Effector memory CD4-positive, alpha-beta T cell (primary cell): ENCODE results near the gene MAU2.
A peak's percentile ranks its signal among the peaks of the same experiment; 100 is the strongest.

Experiments used
- DNase-seq, 3 donors: peaks; one replicate each; pipeline ENCODE4 v3.0.0-alpha.2; 2020
- H3K27ac ChIP-seq: 2 replicates; pipeline ENCODE4 v1.7.0; 2013; ENCODE audit warnings: mild to moderate bottlenecking, low read length, moderate library complexity; ENCODE audit not compliant: insufficient read depth, poor library complexity, severe bottlenecking
- H3K27me3 ChIP-seq: replicated peaks from 2 replicates; pipeline ENCODE4 v1.7.0; 2013; ENCODE audit warnings: mild to moderate bottlenecking, low read length; ENCODE audit not compliant: insufficient read depth, control insufficient read depth, poor library complexity, severe bottlenecking
- H3K36me3 ChIP-seq: 2 replicates; pipeline ENCODE4 v1.7.0; 2013; ENCODE audit warnings: mild to moderate bottlenecking, low read length, moderate library complexity; ENCODE audit not compliant: control insufficient read depth, insufficient read depth
- H3K4me1 ChIP-seq: 2 replicates; pipeline ENCODE4 v1.7.0; 2013; ENCODE audit warnings: low read length, mild to moderate bottlenecking; ENCODE audit not compliant: control insufficient read depth, insufficient read depth, poor library complexity, severe bottlenecking
- H3K4me3 ChIP-seq: 2 replicates; pipeline ENCODE4 v1.7.0; 2013; ENCODE audit warnings: low read length, low read depth, mild to moderate bottlenecking; ENCODE audit not compliant: insufficient read depth, poor library complexity, severe bottlenecking
- H3K9me3 ChIP-seq: 2 replicates; pipeline ENCODE4 v1.7.0; 2013; ENCODE audit warnings: mild to moderate bottlenecking, low read length, moderate library complexity; ENCODE audit not compliant: control insufficient read depth

The MAU2 gene

GRCh38 chr19:19355606-19356139 is 35.0 kb downstream of the MAU2 start:
- Histone ChIP-seq H3K9me3 (no peaks in the 10 kb centered on the region), H3K27me3 (no peaks in the 10 kb centered on the region), H3K36me3 (peaks cover 54% of the 10 kb centered on the region), H3K4me1 (peaks cover 9% of the 10 kb centered on the region), H3K27ac (no peak overlapping the region), H3K4me3 (no peak overlapping the region)
- DNase-seq: no peak

DNA sequence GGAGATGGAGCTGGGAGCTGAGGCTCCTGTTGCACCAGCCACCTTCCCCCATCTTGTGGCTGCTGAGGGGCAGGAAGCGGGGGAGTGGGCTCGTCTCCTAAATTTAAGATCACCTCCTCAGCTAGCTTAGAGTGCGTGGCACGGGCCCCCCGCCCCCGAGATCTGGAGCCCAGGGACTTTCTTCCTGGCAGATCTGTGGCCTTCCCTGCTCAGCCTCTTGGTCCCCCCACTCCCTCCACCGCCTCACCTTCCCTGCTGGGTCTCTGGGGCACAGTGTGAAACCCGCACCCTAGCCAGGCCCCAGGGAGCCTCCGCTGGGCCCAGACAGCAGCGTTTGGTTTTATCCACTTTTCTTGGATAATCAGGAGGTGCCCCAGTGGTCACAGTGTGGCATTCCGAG is 35.9 kb downstream of the MAU2 start:
- Histone ChIP-seq H3K4me1 (peaks cover 12% of the 10 kb centered on the region), H3K4me3 (no peak overlapping the region), H3K36me3 (peaks cover 54% of the 10 kb centered on the region), H3K9me3 (no peaks in the 10 kb centered on the region), H3K27ac (no peak overlapping the region), H3K27me3 (no peaks in the 10 kb centered on the region)
- DNase-seq: no peak

DNA sequence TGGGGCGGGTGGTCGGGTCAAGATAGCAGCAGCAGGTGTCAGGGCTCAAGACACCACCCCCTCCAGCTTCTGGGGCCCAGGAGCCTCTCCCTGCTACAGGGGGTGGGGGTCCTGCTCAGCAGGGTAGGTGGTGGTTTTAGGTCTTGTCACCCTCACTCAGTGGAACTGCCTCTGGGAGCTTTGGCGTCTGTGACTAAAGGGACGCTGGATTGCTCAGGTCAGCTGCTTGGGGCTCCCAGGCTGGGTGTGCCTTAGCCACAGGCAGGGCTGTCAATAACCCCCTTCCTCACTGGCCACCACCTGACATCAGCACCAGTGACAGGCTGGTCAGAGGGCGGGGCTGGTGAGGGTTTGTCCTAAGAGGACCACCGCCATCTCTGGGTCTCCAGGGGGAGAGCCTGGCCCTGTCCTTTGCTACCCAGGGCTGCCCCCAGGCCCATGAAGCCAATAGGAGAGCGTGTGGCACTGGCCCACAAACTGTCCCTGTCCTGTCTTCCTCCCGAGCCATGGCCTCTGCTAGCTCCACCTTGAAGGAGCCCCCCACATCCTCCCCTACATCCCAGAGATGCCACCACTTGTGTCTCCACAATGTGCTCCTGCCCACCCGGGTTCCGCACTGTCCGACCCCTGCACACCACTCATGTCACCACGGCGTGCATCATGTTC is 36.4 kb downstream of the MAU2 start:
- H3K36me3 ChIP-seq: peaks cover 52% of the 10 kb centered on the region

GRCh38 chr19:19361075-19361594 is 40.5 kb downstream of the MAU2 start:
- H3K4me1 ChIP-seq: peaks cover 15% of the 10 kb centered on the region
- no peaks in the 10 kb centered on the region for H3K27me3 ChIP-seq
- H3K4me3 ChIP-seq: peak overlapping the region; percentile 8
- DNase-seq: peak; percentile 51 to 61 (median 54)
- H3K36me3 ChIP-seq: peaks cover 11% of the 10 kb centered on the region
- no peaks in the 10 kb centered on the region for H3K9me3 ChIP-seq
- H3K27ac ChIP-seq: no peak overlapping the region

More for the DNA sequence above, 36.4 kb downstream of the MAU2 start:
- Histone ChIP-seq H3K27ac (no peak overlapping the region), H3K9me3 (no peaks in the 10 kb centered on the region), H3K4me1 (peaks cover 12% of the 10 kb centered on the region), H3K4me3 (no peak overlapping the region), H3K27me3 (no peaks in the 10 kb centered on the region)
- DNase-seq: no peak

DNA sequence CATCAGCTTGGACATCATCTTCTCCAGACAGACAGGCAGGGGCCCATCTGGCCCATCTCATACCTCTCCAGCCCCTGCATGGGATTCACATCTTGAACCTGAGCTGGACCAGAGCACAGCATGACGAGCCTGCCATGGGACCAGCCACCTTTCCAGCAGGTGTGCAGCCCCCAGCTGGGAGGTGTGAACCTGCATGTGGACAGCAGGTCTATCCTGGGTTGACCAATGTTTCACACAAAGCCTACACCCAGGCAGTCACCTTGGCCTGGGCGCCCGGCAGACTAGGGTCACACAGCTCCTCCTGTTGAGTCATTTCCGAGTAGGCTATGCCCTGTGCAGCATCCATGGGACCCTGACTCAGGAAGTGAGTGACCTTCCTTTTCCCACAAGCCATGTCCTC is 41.4 kb downstream of the MAU2 start:
- Histone ChIP-seq H3K27ac (no peak overlapping the region), H3K27me3 (no peaks in the 10 kb centered on the region), H3K9me3 (no peaks in the 10 kb centered on the region), H3K36me3 (peaks cover 2% of the 10 kb centered on the region), H3K4me1 (peaks cover 15% of the 10 kb centered on the region), H3K4me3 (no peak overlapping the region)
- DNase-seq: no peak

DNA sequence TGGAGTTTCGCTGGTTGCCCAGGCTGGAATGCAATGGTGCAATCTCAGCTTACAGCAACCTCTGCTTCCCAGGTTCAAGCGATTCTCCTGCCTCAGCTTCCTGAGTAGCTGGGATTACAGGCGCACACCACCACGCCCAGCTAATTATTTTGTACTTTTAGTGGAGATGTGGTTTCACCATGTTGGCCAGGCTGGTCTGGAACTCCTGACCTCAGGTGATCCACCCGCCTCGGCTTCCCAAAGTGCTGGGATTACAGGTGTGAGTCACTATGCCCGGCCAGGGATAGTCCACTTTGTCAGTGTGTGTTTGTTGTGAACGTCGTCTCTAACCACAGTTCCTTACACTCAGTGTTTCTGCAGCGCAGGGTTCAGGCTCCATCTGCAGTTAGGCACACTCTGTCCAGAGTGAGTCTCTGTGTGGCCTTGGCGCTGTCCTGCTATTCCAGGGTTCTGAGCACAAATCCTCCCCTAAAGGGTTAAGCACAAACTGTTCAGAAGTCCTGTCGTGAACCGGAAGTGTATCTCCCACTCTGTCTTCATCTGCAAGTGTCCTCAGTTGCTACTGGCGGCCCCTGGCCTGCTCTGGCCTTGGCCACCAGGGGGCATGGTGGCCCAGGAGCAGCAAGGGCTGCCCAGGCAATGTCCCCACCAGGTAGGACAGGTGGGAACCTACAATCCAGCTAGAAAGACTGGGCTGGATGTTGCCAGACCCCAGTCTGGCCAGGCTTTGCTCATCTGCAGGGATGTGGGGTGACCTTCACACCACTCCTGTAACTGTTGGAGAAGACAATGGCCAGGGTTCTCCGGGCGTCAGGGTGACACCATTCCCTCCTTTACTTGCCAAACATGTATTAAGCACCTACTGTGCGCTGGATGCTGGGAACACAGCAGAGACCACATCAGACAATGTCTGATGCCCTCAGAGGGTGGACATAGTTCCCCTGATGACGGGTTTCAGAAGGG is 46.1 kb downstream of the MAU2 start:
- Histone ChIP-seq H3K27me3 (no peaks in the 10 kb centered on the region), H3K9me3 (no peaks in the 10 kb centered on the region), H3K36me3 (no peaks in the 10 kb centered on the region), H3K27ac (no peak overlapping the region), H3K4me1 (peaks cover 3% of the 10 kb centered on the region), H3K4me3 (no peak overlapping the region)
- DNase-seq: peak; percentile 43 to 57 (median 47)

- H3K4me1 ChIP-seq: peaks cover 10% of the 10 kb centered on the region
- H3K27ac ChIP-seq: no peak overlapping the region
- DNase-seq: no peak
- no peaks in the 10 kb centered on the region for H3K27me3 ChIP-seq
- no peaks in the 10 kb centered on the region for H3K9me3 ChIP-seq
- no peak overlapping the region for H3K4me3 ChIP-seq
- H3K36me3 ChIP-seq: no peaks in the 10 kb centered on the region
Measured at GRCh38 chr19:19368087-19368486, 47.5 kb downstream of the MAU2 start.

- Histone ChIP-seq H3K36me3 (no peaks in the 10 kb centered on the region), H3K27me3 (no peaks in the 10 kb centered on the region), H3K4me1 (peaks cover 9% of the 10 kb centered on the region), H3K9me3 (no peaks in the 10 kb centered on the region), H3K4me3 (no peak overlapping the region), H3K27ac (no peak overlapping the region)
- DNase-seq: no peak
Measured at GRCh38 chr19:19371059-19371458, 50.4 kb downstream of the MAU2 start.

- no peak overlapping the region for H3K4me3 ChIP-seq
- H3K27me3 ChIP-seq: no peaks in the 10 kb centered on the region
- no peaks in the 10 kb centered on the region for H3K36me3 ChIP-seq
- peaks cover 9% of the 10 kb centered on the region for H3K4me1 ChIP-seq
- peak in 1 of 3 donors; percentile 23 for DNase-seq
- H3K27ac ChIP-seq: peak overlapping the region; percentile 48
- H3K9me3 ChIP-seq: no peaks in the 10 kb centered on the region
Measured at GRCh38 chr19:19372656-19373416, 52.2 kb downstream of the MAU2 start.
